ENCODE measurements around the gene LDHA. TPM values are rescaled to one million over a fixed set of nuclear protein-coding genes. Genes with fewer than 3 reads are reported as not detected.

The LDHA gene
- 100 to 1,000 TPM; 273 to 313 (median 277) TPM for polyA plus RNA-seq (ENCODE audit: insufficient read length in 3 of 3)

GRCh38 chr11:18394275-18394927 is at the start of gene LDHA:
LDHA (plus strand) TSS chr11:18394563; CDS start chr11:18396843, 2,280 bp downstream.
- DNase-seq (ENCODE audit: low read depth in 3 of 3, low spot score in 2 of 3): peak in 2 of 3 donors; percentile 52 to 70

- DNase-seq (ENCODE audit: low read depth in 3 of 3, low spot score in 2 of 3): no peak
Measured at GRCh38 chr11:18347471-18348125, 46.8 kb upstream of the LDHA start.

GRCh38 chr11:18352581-18352980 is 41.8 kb upstream of the LDHA start:
- no peak for DNase-seq (ENCODE audit: low read depth in 3 of 3, low spot score in 2 of 3)

- no peak for DNase-seq (ENCODE audit: low read depth in 3 of 3, low spot score in 2 of 3)
Measured at GRCh38 chr11:18358646-18359045, 35.7 kb upstream of the LDHA start.

- no peak for DNase-seq (ENCODE audit: low read depth in 3 of 3, low spot score in 2 of 3)
Measured at GRCh38 chr11:18361154-18361553, 33.2 kb upstream of the LDHA start.

GRCh38 chr11:18364495-18365073 is 29.8 kb upstream of the LDHA start:
- DNase-seq (ENCODE audit: low read depth in 3 of 3, low spot score in 2 of 3): no peak

- no peak for DNase-seq (ENCODE audit: low read depth in 3 of 3, low spot score in 2 of 3)
Measured at GRCh38 chr11:18365741-18366140, 28.6 kb upstream of the LDHA start.

- DNase-seq (ENCODE audit: low read depth in 3 of 3, low spot score in 2 of 3): no peak
Measured at GRCh38 chr11:18366286-18366685, 28.1 kb upstream of the LDHA start.

GRCh38 chr11:18367431-18367830 is 26.9 kb upstream of the LDHA start:
- no peak for DNase-seq (ENCODE audit: low read depth in 3 of 3, low spot score in 2 of 3)

GRCh38 chr11:18368221-18368620 is 26.1 kb upstream of the LDHA start:
- no peak for DNase-seq (ENCODE audit: low read depth in 3 of 3, low spot score in 2 of 3)

- DNase-seq (ENCODE audit: low read depth in 3 of 3, low spot score in 2 of 3): no peak
Measured at GRCh38 chr11:18369398-18369797, 25.0 kb upstream of the LDHA start.

- DNase-seq (ENCODE audit: low read depth in 3 of 3, low spot score in 2 of 3): no peak
Measured at GRCh38 chr11:18371279-18371678, 23.1 kb upstream of the LDHA start.

- DNase-seq (ENCODE audit: low read depth in 3 of 3, low spot score in 2 of 3): no peak
Measured at GRCh38 chr11:18372201-18372600, 22.2 kb upstream of the LDHA start.

- DNase-seq (ENCODE audit: low read depth in 3 of 3, low spot score in 2 of 3): no peak
Measured at GRCh38 chr11:18374956-18375355, 19.4 kb upstream of the LDHA start.

GRCh38 chr11:18375941-18376340 is 18.4 kb upstream of the LDHA start:
- no peak for DNase-seq (ENCODE audit: low read depth in 3 of 3, low spot score in 2 of 3)

GRCh38 chr11:18379201-18379600 is 15.2 kb upstream of the LDHA start:
- DNase-seq (ENCODE audit: low read depth in 3 of 3, low spot score in 2 of 3): no peak

GRCh38 chr11:18383388-18384156 is 10.8 kb upstream of the LDHA start:
- no peak for DNase-seq (ENCODE audit: low read depth in 3 of 3, low spot score in 2 of 3)

GRCh38 chr11:18384157-18384641 is 10.2 kb upstream of the LDHA start:
- DNase-seq (ENCODE audit: low read depth in 3 of 3, low spot score in 2 of 3): peak in 2 of 3 donors; percentile 23 to 26

- no peak for DNase-seq (ENCODE audit: low read depth in 3 of 3, low spot score in 2 of 3)
Measured at GRCh38 chr11:18390088-18390487, 4.3 kb upstream of the LDHA start.

- no peak for DNase-seq (ENCODE audit: low read depth in 3 of 3, low spot score in 2 of 3)
Measured at GRCh38 chr11:18392434-18393321, 1.7 kb upstream of the LDHA start.
